Lung (tissue), 12 donors: ENCODE results near the gene LARP1B. TPM values are rescaled to one million over a fixed set of nuclear protein-coding genes. Genes with fewer than 3 reads are reported as not detected.

Experiments
- ATAC-seq: fragments of 200-7000 bp; cut with Tn5 transposase; one replicate; pipeline ENCODE4 v1.9.1; 2020; ENCODE audit warnings: moderate number of reproducible peaks; ENCODE audit not compliant: insufficient read depth, low FRiP score
- DNase-seq, 3 donors: peaks; one replicate each; pipeline ENCODE4 v3.0.0-alpha.2; 2013 to 2017
- H3K27ac ChIP-seq, 2 donors: one replicate each; pipeline ENCODE4 v1.5.1; 2013; ENCODE audit warnings: mild to moderate bottlenecking in 2 of 2, moderate library complexity in 2 of 2, control low read depth in 1 of 2, inconsistent platforms in 1 of 2, low read depth in 1 of 2, low read length in 1 of 2
- H3K27me3 ChIP-seq, 3 donors: one replicate each; pipeline ENCODE4 v1.5.1; 2013; ENCODE audit warnings: low read length in 2 of 3; ENCODE audit not compliant: control insufficient read depth in 3 of 3, insufficient read depth in 3 of 3
- H3K36me3 ChIP-seq, 4 donors: one replicate each; pipeline ENCODE4 v1.5.1; 2013; ENCODE audit warnings: low read length in 4 of 4, mild to moderate bottlenecking in 1 of 4, moderate library complexity in 1 of 4; ENCODE audit not compliant: control insufficient read depth in 4 of 4, insufficient read depth in 4 of 4
- H3K4me1 ChIP-seq, 5 donors: one replicate each; pipeline ENCODE4 v1.5.1; 2013; ENCODE audit warnings: low read length in 5 of 5, mild to moderate bottlenecking in 2 of 5, moderate library complexity in 1 of 5; ENCODE audit not compliant: control insufficient read depth in 5 of 5, insufficient read depth in 5 of 5
- H3K4me3 ChIP-seq: one replicate; pipeline ENCODE4 v1.5.1; 2013; ENCODE audit warnings: mild to moderate bottlenecking, control low read depth, moderate library complexity
- H3K9ac ChIP-seq, 2 donors: one replicate each; pipeline ENCODE4 v1.5.1; 2013; ENCODE audit warnings: low read length in 2 of 2, control low read depth in 1 of 2; ENCODE audit not compliant: insufficient read depth in 1 of 2
- H3K9me3 ChIP-seq, 4 donors: one replicate each; pipeline ENCODE4 v1.5.1; 2013; ENCODE audit warnings: low read length in 3 of 4, mild to moderate bottlenecking in 1 of 4, moderate library complexity in 1 of 4; ENCODE audit not compliant: control insufficient read depth in 4 of 4, insufficient read depth in 3 of 4
- WGBS, 2 donors: extraction: QIAGEN DNeasy Blood & Tissue Kit; methylation state at CpG; one replicate each; pipeline ENCODE4 v1.1.7; 2013; 5-methylcytosine and 5-hydroxymethylcytosine counted together
- polyA plus RNA-seq, 2 donors: library from polyadenylated mRNA; stranded (reverse); fragments of 200-250 nt; gene quantifications; one replicate each; pipeline ENCODE4 v1.2.1, GENCODE V29; 2013
- total RNA-seq, 2 donors: library from RNA; depleted of rRNA in 1 of 2; stranded (reverse); fragments of >200 nt in 1 of 2; gene quantifications; one replicate each; pipeline ENCODE4 v1.2.1, GENCODE V29; 2014 to 2021
- TF ChIP-seq, protein P1 (sequence below): IDR thresholded peaks from 2 replicates; pipeline ENCODE4 v1.5.1; 2012; ENCODE audit warnings: mild to moderate bottlenecking; ENCODE audit errors: control extremely low read depth, extremely low read depth
- donor health status: control.
- donor health status: control.
- donor health status: Bipolar disorder and iron deficiency.
- donor health status: healthy.
- donor health status: DM: yes; HTN: yes; CAD: no.

LARP1B gene
- total and polyA plus RNA-seq, 4 donors = 10.6 to 27.9 (median 15.0) TPM

GRCh38 chr4:128220286-128221235, 159.4 kb downstream of the LARP1B start:
- H3K4me3 ChIP-seq = no peak overlapping the region
- WGBS, 2 donors = 49% methylated on average over 8 of the region's 8 CpGs
- peak in 2 of 3 donors; percentile 15 to 24 for DNase-seq
- no peak overlapping the region for H3K9ac ChIP-seq
- H3K4me1 ChIP-seq = no peaks in the 10 kb centered on the region
- no peak overlapping the region for H3K27ac ChIP-seq
- peak; percentile 69 for ATAC-seq
- H3K9me3 ChIP-seq = no peaks in the 10 kb centered on the region
- no peaks in the 10 kb centered on the region for H3K36me3 ChIP-seq
- TF ChIP-seq, protein P1, sequence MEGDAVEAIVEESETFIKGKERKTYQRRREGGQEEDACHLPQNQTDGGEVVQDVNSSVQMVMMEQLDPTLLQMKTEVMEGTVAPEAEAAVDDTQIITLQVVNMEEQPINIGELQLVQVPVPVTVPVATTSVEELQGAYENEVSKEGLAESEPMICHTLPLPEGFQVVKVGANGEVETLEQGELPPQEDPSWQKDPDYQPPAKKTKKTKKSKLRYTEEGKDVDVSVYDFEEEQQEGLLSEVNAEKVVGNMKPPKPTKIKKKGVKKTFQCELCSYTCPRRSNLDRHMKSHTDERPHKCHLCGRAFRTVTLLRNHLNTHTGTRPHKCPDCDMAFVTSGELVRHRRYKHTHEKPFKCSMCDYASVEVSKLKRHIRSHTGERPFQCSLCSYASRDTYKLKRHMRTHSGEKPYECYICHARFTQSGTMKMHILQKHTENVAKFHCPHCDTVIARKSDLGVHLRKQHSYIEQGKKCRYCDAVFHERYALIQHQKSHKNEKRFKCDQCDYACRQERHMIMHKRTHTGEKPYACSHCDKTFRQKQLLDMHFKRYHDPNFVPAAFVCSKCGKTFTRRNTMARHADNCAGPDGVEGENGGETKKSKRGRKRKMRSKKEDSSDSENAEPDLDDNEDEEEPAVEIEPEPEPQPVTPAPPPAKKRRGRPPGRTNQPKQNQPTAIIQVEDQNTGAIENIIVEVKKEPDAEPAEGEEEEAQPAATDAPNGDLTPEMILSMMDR = no peak
- H3K27me3 ChIP-seq = no peaks in the 10 kb centered on the region

- ATAC-seq (no peak), DNase-seq (no peak)
- no peak overlapping the region for H3K9ac ChIP-seq
- TF ChIP-seq, protein P1 = no peak
- H3K27me3 ChIP-seq = no peaks in the 10 kb centered on the region
- no peaks in the 10 kb centered on the region for H3K4me1 ChIP-seq
- no peaks in the 10 kb centered on the region for H3K36me3 ChIP-seq
- no peak overlapping the region for H3K27ac ChIP-seq
- H3K4me3 ChIP-seq = no peak overlapping the region
- H3K9me3 ChIP-seq = no peaks in the 10 kb centered on the region
Observed at GRCh38 chr4:128221586-128221985, 160.5 kb downstream of the LARP1B start.

DNA sequence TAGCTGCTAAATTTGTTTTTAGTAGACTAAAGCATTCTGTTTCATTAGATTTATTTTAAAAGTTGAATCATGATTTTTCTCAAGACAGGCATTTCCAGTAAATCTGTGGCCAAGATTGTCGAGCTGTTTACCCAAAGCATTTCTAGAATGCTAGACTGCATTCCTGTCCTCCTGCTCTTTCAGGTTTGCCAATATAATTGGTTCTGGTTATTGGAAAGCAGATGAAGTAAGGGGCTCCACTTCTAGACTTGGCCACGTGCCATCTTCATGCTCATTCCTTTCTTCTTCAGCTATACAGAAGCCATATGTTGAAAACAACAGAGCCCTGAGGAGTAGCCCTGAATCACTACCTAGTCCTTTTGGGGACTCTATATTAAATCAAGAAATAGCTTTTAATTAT, 164.0 kb downstream of the LARP1B start:
- H3K4me3 ChIP-seq = no peak overlapping the region
- H3K36me3 ChIP-seq = no peaks in the 10 kb centered on the region
- TF ChIP-seq, protein P1 = no peak
- 61 to 82% methylated on average over 2 of the region's 2 CpGs for WGBS, 2 donors
- peak; percentile 51 to 64 (median 58) for DNase-seq
- no peak overlapping the region for H3K27ac ChIP-seq
- no peaks in the 10 kb centered on the region for H3K9me3 ChIP-seq
- no peak for ATAC-seq
- H3K9ac ChIP-seq = no peak overlapping the region
- H3K4me1 ChIP-seq = no peaks in the 10 kb centered on the region
- H3K27me3 ChIP-seq = no peaks in the 10 kb centered on the region
